Measurements from ENCODE around the gene ZDHHC4. TPM values are rescaled to one million over a fixed set of nuclear protein-coding genes. Genes with fewer than 3 reads are reported as not detected.
"Not testable (repeated sequence)": the region's sequence is repeated elsewhere in the genome, so short reads cannot be mapped to it uniquely, and the experiment has no call there.

ZDHHC4 gene
- total RNA-seq, 5 donors from 2014 or later (not counting 1 experiment from before 2014, with no cell fraction given) = 27.7 to 35.5 (median 30.3) TPM

GRCh38 chr7:6579446-6579845 lies 2.2 kb downstream of the ZDHHC4 start:
- Mint-ChIP-seq H3K4me1 (peaks cover 12 to 21% (median 15%) of the 10 kb centered on the region in 3 donors), H3K27me3 (no peaks in the 10 kb centered on the region), H3K27ac (no peak overlapping the region), H3K4me3 (peak overlapping the region; percentile 80 to 90 (median 83)), H3K9me3 (no peaks in the 10 kb centered on the region), H3K36me3 (peaks cover 35% of the 10 kb centered on the region)
- Histone ChIP-seq H3K27ac (ENCODE audit: low read length) (no peak overlapping the region), H3K9me3 (no peaks in the 10 kb centered on the region), H3K27me3 (replicated peaks in 1 of 2; ENCODE audit: control insufficient read depth in 2 of 2, extremely low read depth in 1 of 2, insufficient read depth in 2 of 2, low read length in 1 of 2) (no peaks in the 10 kb centered on the region), H3K4me3 (ENCODE audit: control insufficient read depth in 1 of 2, extremely low read depth in 1 of 2, low read length in 1 of 2) (no peak overlapping the region), H3K36me3 (ENCODE audit: control insufficient read depth in 2 of 2, extremely low read depth in 1 of 2, insufficient read depth in 1 of 2, low read length in 1 of 2) (peaks cover 4 to 25% of the 10 kb centered on the region in 2 donors), H3K4me1 (ENCODE audit: control insufficient read depth in 1 of 2, extremely low read depth in 1 of 2, insufficient read depth in 2 of 2, low read length in 2 of 2) (peaks cover 0 to 18% of the 10 kb centered on the region in 2 experiments)
- ATAC-seq (replicated peaks in 1 of 4) = no peak
- ChIA-PET POLR2A (no interaction called here), CTCF (no interaction called here)
- no peak for DNase-seq
- WGBS (ENCODE audit: insufficient coverage) = 100% methylated on average over 4 of the region's 4 CpGs

- H3K36me3 Mint-ChIP-seq = peaks cover 51% of the 10 kb centered on the region
- H3K27me3 Mint-ChIP-seq; ATAC-seq (replicated peaks in 1 of 4); H3K27ac ChIP-seq (ENCODE audit: low read length); H3K9me3 Mint-ChIP-seq; H3K4me3 Mint-ChIP-seq; DNase-seq; CTCF ChIA-PET; H3K9me3 ChIP-seq; POLR2A ChIA-PET; H3K27me3 ChIP-seq (replicated peaks in 1 of 2; ENCODE audit: control insufficient read depth in 2 of 2, extremely low read depth in 1 of 2, insufficient read depth in 2 of 2, low read length in 1 of 2); H3K4me3 ChIP-seq (ENCODE audit: control insufficient read depth in 1 of 2, extremely low read depth in 1 of 2, low read length in 1 of 2): not testable (repeated sequence)
- peaks cover under 1 to 13% of the 10 kb centered on the region in 2 experiments for H3K4me1 ChIP-seq (ENCODE audit: control insufficient read depth in 1 of 2, extremely low read depth in 1 of 2, insufficient read depth in 2 of 2, low read length in 2 of 2)
- peaks cover 5 to 12% (median 10%) of the 10 kb centered on the region in 3 donors for H3K4me1 Mint-ChIP-seq
- H3K27ac Mint-ChIP-seq = peak overlapping the region in 1 of 2 donors; percentile 22
- H3K36me3 ChIP-seq (ENCODE audit: control insufficient read depth in 2 of 2, extremely low read depth in 1 of 2, insufficient read depth in 1 of 2, low read length in 1 of 2) = peaks cover 7 to 32% of the 10 kb centered on the region in 2 donors
- 96% methylated on average over 5 of the region's 8 CpGs for WGBS (ENCODE audit: insufficient coverage)
Observed at GRCh38 chr7:6585746-6586432, 8.6 kb downstream of the ZDHHC4 start.

GRCh38 chr7:6588566-6588965 lies 11.3 kb downstream of the ZDHHC4 start:
- Mint-ChIP-seq H3K27ac (peak overlapping the region; percentile 66 to 67), H3K4me3 (peak overlapping the region in 2 of 3 donors; percentile 43 to 75), H3K27me3 (no peaks in the 10 kb centered on the region), H3K36me3 (peaks cover 40% of the 10 kb centered on the region), H3K9me3 (no peaks in the 10 kb centered on the region), H3K4me1 (peaks cover 22 to 30% (median 26%) of the 10 kb centered on the region in 3 donors)
- ATAC-seq (replicated peaks in 1 of 4) (no peak), DNase-seq (no peak)
- Histone ChIP-seq H3K27ac (ENCODE audit: low read length) (no peak overlapping the region), H3K4me3 (ENCODE audit: control insufficient read depth in 1 of 2, extremely low read depth in 1 of 2, low read length in 1 of 2) (no peak overlapping the region), H3K36me3 (ENCODE audit: control insufficient read depth in 2 of 2, extremely low read depth in 1 of 2, insufficient read depth in 1 of 2, low read length in 1 of 2) (peaks cover 4 to 35% of the 10 kb centered on the region in 2 donors), H3K4me1 (ENCODE audit: control insufficient read depth in 1 of 2, extremely low read depth in 1 of 2, insufficient read depth in 2 of 2, low read length in 2 of 2) (peaks cover 3 to 23% of the 10 kb centered on the region in 2 experiments), H3K9me3 (no peaks in the 10 kb centered on the region), H3K27me3 (replicated peaks in 1 of 2; ENCODE audit: control insufficient read depth in 2 of 2, extremely low read depth in 1 of 2, insufficient read depth in 2 of 2, low read length in 1 of 2) (no peaks in the 10 kb centered on the region)
- ChIA-PET CTCF (no interaction called here), POLR2A (no interaction called here)
- 89% methylated on average over 5 of the region's 9 CpGs for WGBS (ENCODE audit: insufficient coverage)

- H3K36me3 Mint-ChIP-seq = peaks cover 37% of the 10 kb centered on the region
- DNase-seq = no peak
- no peak for ATAC-seq (replicated peaks in 1 of 4)
- H3K4me1 Mint-ChIP-seq = peaks cover 22 to 32% (median 26%) of the 10 kb centered on the region in 3 donors
- POLR2A ChIA-PET = no interaction called here
- no peaks in the 10 kb centered on the region for H3K27me3 Mint-ChIP-seq
- peak overlapping the region in 1 of 2 donors; percentile 27 for H3K4me3 ChIP-seq (ENCODE audit: control insufficient read depth in 1 of 2, extremely low read depth in 1 of 2, low read length in 1 of 2)
- H3K9me3 ChIP-seq = no peaks in the 10 kb centered on the region
- 55% methylated on average over 19 of the region's 22 CpGs for WGBS (ENCODE audit: insufficient coverage)
- H3K9me3 Mint-ChIP-seq = no peaks in the 10 kb centered on the region
- peaks cover 3 to 23% of the 10 kb centered on the region in 2 experiments for H3K4me1 ChIP-seq (ENCODE audit: control insufficient read depth in 1 of 2, extremely low read depth in 1 of 2, insufficient read depth in 2 of 2, low read length in 2 of 2)
- H3K27me3 ChIP-seq (replicated peaks in 1 of 2; ENCODE audit: control insufficient read depth in 2 of 2, extremely low read depth in 1 of 2, insufficient read depth in 2 of 2, low read length in 1 of 2) = no peaks in the 10 kb centered on the region
- H3K27ac ChIP-seq (ENCODE audit: low read length) = peak overlapping the region; percentile 56
- peaks cover 10 to 39% of the 10 kb centered on the region in 2 donors for H3K36me3 ChIP-seq (ENCODE audit: control insufficient read depth in 2 of 2, extremely low read depth in 1 of 2, insufficient read depth in 1 of 2, low read length in 1 of 2)
- H3K4me3 Mint-ChIP-seq = peak overlapping the region; percentile 65 to 75 (median 67)
- H3K27ac Mint-ChIP-seq = peak overlapping the region; percentile 41 to 69
- CTCF ChIA-PET = interaction anchor here in 1 of 2 donors (0.6 kb wide), 1 partner anchor 34 kb away, joined by 3 read pairs; no protein-coding TSS in a partner anchor
Observed at GRCh38 chr7:6589151-6589828, 12.0 kb downstream of the ZDHHC4 start.

- Histone ChIP-seq H3K9me3 (no peaks in the 10 kb centered on the region), H3K4me1 (ENCODE audit: control insufficient read depth in 1 of 2, extremely low read depth in 1 of 2, insufficient read depth in 2 of 2, low read length in 2 of 2) (peaks cover 3 to 23% of the 10 kb centered on the region in 2 experiments), H3K36me3 (ENCODE audit: control insufficient read depth in 2 of 2, extremely low read depth in 1 of 2, insufficient read depth in 1 of 2, low read length in 1 of 2) (peaks cover 15 to 41% of the 10 kb centered on the region in 2 donors), H3K4me3 (ENCODE audit: control insufficient read depth in 1 of 2, extremely low read depth in 1 of 2, low read length in 1 of 2) (peak within 1 kb of the TSS; percentile 58 to 64), H3K27ac (ENCODE audit: low read length) (peak within 1 kb of the TSS; percentile 56), H3K27me3 (replicated peaks in 1 of 2; ENCODE audit: control insufficient read depth in 2 of 2, extremely low read depth in 1 of 2, insufficient read depth in 2 of 2, low read length in 1 of 2) (no peaks in the 10 kb centered on the region)
- no peaks in the 10 kb centered on the region for H3K9me3 Mint-ChIP-seq
- ATAC-seq (replicated peaks in 1 of 4) (peak; percentile 88 to 94 (median 90)), DNase-seq (peak; percentile 61 to 94 (median 78))
- H3K4me1 Mint-ChIP-seq = peaks cover 22 to 34% (median 26%) of the 10 kb centered on the region in 3 donors
- peak within 1 kb of the TSS; percentile 93 to 94 for H3K27ac Mint-ChIP-seq
- H3K4me3 Mint-ChIP-seq = peak within 1 kb of the TSS; percentile 89 to 96 (median 91)
- H3K27me3 Mint-ChIP-seq = no peaks in the 10 kb centered on the region
- peaks cover 31% of the 10 kb centered on the region for H3K36me3 Mint-ChIP-seq
- ChIA-PET CTCF (interaction anchor here in 1 of 2 donors (0.6 to 1.6 kb wide), 4 partner anchors 12 to 47 kb away, joined by 3 to 8 read pairs (median 4); partner anchors contain the start of genes ZDHHC4 and ZNF316), POLR2A (interaction anchor here in 1 of 2 donors (0.5 kb wide), 1 partner anchor 9 kb away, joined by 3 read pairs; no protein-coding TSS in a partner anchor)
- WGBS (ENCODE audit: insufficient coverage) = under 1% methylated on average over 107 of the region's 107 CpGs
Observed at GRCh38 chr7:6589829-6590644, 12.8 kb downstream of the ZDHHC4 start, which contains the start of gene INTS15. Gene INTS15, plus strand, starts transcription at chr7:6590021. Its CDS starts 263 bp downstream, at chr7:6590284.

All from T-cell (primary cell).